GM23338 (cell line): ENCODE results near the gene NUP98. TPM values are rescaled to one million over a fixed set of nuclear protein-coding genes. Genes with fewer than 3 reads are reported as not detected.

Experiments used
- ATAC-seq: fragments of 200-7000 bp; cut with Tn5 transposase; 3 replicates; pipeline ENCODE4 v1.9.1; 2020
- DNase-seq: peaks from one replicate; pipeline ENCODE4 v3.0.0-alpha.2; 2015; ENCODE audit warnings: low spot score
- H2AFZ ChIP-seq: fragments of 200-600 bp; sonication (generic); 2 replicates; pipeline ENCODE4 v1.8.0; 2016; ENCODE audit warnings: antibody characterized with exemption, mild to moderate bottlenecking, moderate library complexity
- H3F3A ChIP-seq: fragments of 200-600 bp; sonication (generic); replicated peaks from 2 replicates; pipeline ENCODE4 v1.8.0; 2017; ENCODE audit warnings: antibody characterized with exemption, mixed run types, low read depth
- H3K27ac ChIP-seq: fragments of 200-600 bp; sonication (generic); 2 replicates; pipeline ENCODE4 v1.6.1; 2016; ENCODE audit warnings: low read depth
- H3K27me3 ChIP-seq: fragments of 200-600 bp; sonication (generic); 2 replicates; pipeline ENCODE4 v1.8.0; 2016; ENCODE audit warnings: mild to moderate bottlenecking, mixed run types, moderate library complexity; ENCODE audit not compliant: insufficient read depth
- H3K36me3 ChIP-seq: fragments of 200-600 bp; sonication (generic); 2 replicates; pipeline ENCODE4 v1.8.0; 2016; ENCODE audit warnings: mild to moderate bottlenecking; ENCODE audit not compliant: insufficient read depth
- H3K4me1 ChIP-seq: fragments of 200-600 bp; sonication (generic); 2 replicates; pipeline ENCODE4 v1.8.0; 2016; ENCODE audit warnings: mild to moderate bottlenecking, moderate library complexity; ENCODE audit not compliant: insufficient read depth
- H3K4me2 ChIP-seq: fragments of 200-600 bp; sonication (generic); 2 replicates; pipeline ENCODE4 v1.7.1; 2017; ENCODE audit warnings: mixed run types
- H3K4me3 ChIP-seq: fragments of 200-600 bp; sonication (generic); 2 replicates; pipeline ENCODE4 v1.6.1; 2016; ENCODE audit warnings: mixed run types
- H3K79me2 ChIP-seq: fragments of 200-600 bp; sonication (generic); replicated peaks from 2 replicates; pipeline ENCODE4 v1.8.0; 2017; ENCODE audit warnings: mild to moderate bottlenecking; ENCODE audit not compliant: insufficient read depth
- H3K9me2 ChIP-seq: fragments of 200-600 bp; sonication (generic); 2 replicates; pipeline ENCODE4 v1.8.0; 2017; ENCODE audit not compliant: insufficient read depth
- H4K20me1 ChIP-seq: fragments of 200-600 bp; sonication (generic); replicated peaks from 2 replicates; pipeline ENCODE4 v1.8.0; 2017; ENCODE audit warnings: mild to moderate bottlenecking; ENCODE audit not compliant: insufficient read depth
- H3K27ac Mint-ChIP-seq: 2 replicates; pipeline ENCODE4 v1.8.0; 2020; ENCODE audit warnings: inconsistent platforms, mild to moderate bottlenecking, moderate library complexity, mixed read lengths
- H3K27me3 Mint-ChIP-seq: 3 replicates; pipeline ENCODE4 v1.8.0; 2022; ENCODE audit warnings: low read depth, mild to moderate bottlenecking, moderate library complexity, mixed read lengths, inconsistent platforms; ENCODE audit not compliant: insufficient read depth, poor library complexity
- H3K36me3 Mint-ChIP-seq: 3 replicates; pipeline ENCODE4 v1.8.0; 2021; ENCODE audit warnings: low read depth, mild to moderate bottlenecking, inconsistent platforms, moderate library complexity, mixed read lengths
- H3K4me1 Mint-ChIP-seq: 3 replicates; pipeline ENCODE4 v1.8.0; 2020; ENCODE audit warnings: mild to moderate bottlenecking, inconsistent platforms, mixed read lengths
- H3K4me3 Mint-ChIP-seq: 3 replicates; pipeline ENCODE4 v1.8.0; 2021; ENCODE audit warnings: moderate library complexity, mild to moderate bottlenecking, inconsistent platforms, mixed read lengths
- H3K9me3 Mint-ChIP-seq: 3 replicates; pipeline ENCODE4 v1.8.0; 2020; ENCODE audit warnings: moderate library complexity, mild to moderate bottlenecking, inconsistent platforms, mixed read lengths
- CREB1 ChIP-seq: fragments of 250-450 bp; sonication (Bioruptor Pico); IDR thresholded peaks from 2 replicates; pipeline ENCODE4 v1.5.0; 2020; ENCODE audit warnings: low read depth, mild to moderate bottlenecking, moderate library complexity
- ETS1 ChIP-seq: IDR thresholded peaks from 2 replicates; pipeline ENCODE4 v1.6.1; 2016; ENCODE audit warnings: antibody characterized with exemption
- EZH2 ChIP-seq: fragments of 200-600 bp; sonication (generic); IDR thresholded peaks from one replicate; pipeline ENCODE4 v1.8.0; 2017; ENCODE audit warnings: antibody characterized with exemption, mild to moderate bottlenecking, low read depth; ENCODE audit not compliant: unreplicated experiment
- EZH2phosphoT487 ChIP-seq: fragments of 200-600 bp; sonication (generic); IDR thresholded peaks from one replicate; pipeline ENCODE4 v1.8.1; 2018; ENCODE audit warnings: antibody characterized with exemption; ENCODE audit not compliant: unreplicated experiment
- JUNB ChIP-seq: IDR thresholded peaks from one replicate; pipeline ENCODE4 v1.6.1; 2016; ENCODE audit warnings: antibody characterized with exemption; ENCODE audit not compliant: unreplicated experiment
- NANOG ChIP-seq: IDR thresholded peaks from 2 replicates; pipeline ENCODE4 v1.6.1; 2016; ENCODE audit warnings: antibody characterized with exemption, borderline replicate concordance
- POLR2AphosphoS5 ChIP-seq: IDR thresholded peaks from 2 replicates; pipeline ENCODE4 v1.6.1; 2016; ENCODE audit warnings: antibody characterized with exemption, low read depth
- REST ChIP-seq: IDR thresholded peaks from one replicate; pipeline ENCODE4 v1.6.1; 2018; ENCODE audit warnings: antibody characterized with exemption; ENCODE audit not compliant: unreplicated experiment
- STAT1 ChIP-seq: IDR thresholded peaks from one replicate; pipeline ENCODE4 v1.6.1; 2016; ENCODE audit warnings: antibody characterized with exemption; ENCODE audit not compliant: unreplicated experiment
- ZNF114 ChIP-seq: fragments of 250-450 bp; sonication (Bioruptor Pico); IDR thresholded peaks from 2 replicates; pipeline ENCODE4 v1.5.0; 2020; ENCODE audit warnings: mild to moderate bottlenecking, moderate library complexity
- ZNF331 ChIP-seq: fragments of 250-450 bp; sonication (Bioruptor Pico); IDR thresholded peaks from 2 replicates; pipeline ENCODE4 v1.5.0; 2020; ENCODE audit warnings: low read depth, mild to moderate bottlenecking, moderate library complexity
- polyA plus RNA-seq: library from polyadenylated mRNA; unstranded; fragments of >200 nt; fragmentation: Nextera tagmentation; extraction: Ambion mirVana; gene quantifications from 2 replicates; pipeline ENCODE4 v1.2.1, GENCODE V29; 2016
- total RNA-seq: library from RNA; depleted of rRNA; stranded (reverse); fragments of >200 nt; shearing (Covaris generic); gene quantifications from 2 replicates; pipeline ENCODE4 v1.2.3, GENCODE V29; 2014
- TF ChIP-seq, protein P1 (sequence below): fragments of 250-450 bp; sonication (Bioruptor Pico); IDR thresholded peaks from 2 replicates; pipeline ENCODE4 v1.5.0; 2020; ENCODE audit warnings: mild to moderate bottlenecking, moderate library complexity
- TF ChIP-seq, protein P2 (sequence below), 2 experiments: fragments of 200-600 bp in 1 of 2; sonication (generic) in 1 of 2; conservative IDR thresholded peaks; 2 replicates each; pipeline versions ENCODE4 v1.5.1 to v1.6.1; 2016 to 2017; ENCODE audit warnings: antibody characterized with exemption in 2 of 2, low read depth in 2 of 2, mild to moderate bottlenecking in 2 of 2, moderate library complexity in 1 of 2

The NUP98 gene
- total and polyA plus RNA-seq, 2 experiments from 2014 or later, result 23.9 to 174 TPM

DNA sequence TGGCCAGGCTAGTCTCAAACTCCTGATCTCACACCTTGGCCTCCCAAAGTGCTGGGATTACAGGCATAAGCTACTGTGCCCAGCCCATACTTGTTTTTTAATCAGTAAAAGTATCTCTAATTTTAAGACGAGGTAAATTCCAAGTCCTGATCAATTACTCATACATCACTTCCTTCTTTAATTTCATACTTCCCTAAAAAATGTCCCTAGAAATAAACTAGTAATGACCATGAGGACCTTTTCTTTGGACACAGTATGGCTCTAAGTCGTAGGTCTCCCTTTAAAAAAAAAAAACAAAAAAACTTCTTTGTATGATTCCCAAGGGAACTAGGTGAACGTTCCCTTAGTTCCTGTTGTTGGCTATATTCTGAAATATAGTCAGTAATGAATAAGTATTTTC is 29.8 kb downstream of the NUP98 start:
- Mint-ChIP-seq H3K4me3 (no peak overlapping the region), H3K27ac (no peak overlapping the region), H3K27me3 (no peaks in the 10 kb centered on the region), H3K4me1 (no peaks in the 10 kb centered on the region), H3K36me3 (peaks cover 93% of the 10 kb centered on the region), H3K9me3 (no peaks in the 10 kb centered on the region)
- Histone ChIP-seq H3F3A (0 out of 2 replicates have a peak, but pooled peaks cover 9% of the 10 kb centered on the region), H3K79me2 (peaks cover 3% of the 10 kb centered on the region; the same call in 1 of the 2 replicates), H3K4me3 (no peak overlapping the region), H3K36me3 (peaks cover 83% of the 10 kb centered on the region), H3K9me2 (no peaks in the 10 kb centered on the region), H3K27me3 (no peaks in the 10 kb centered on the region), H2AFZ (no peak overlapping the region), H3K27ac (no peak overlapping the region), H3K4me1 (no peaks in the 10 kb centered on the region), H3K4me2 (no peak overlapping the region), H4K20me1 (peaks cover 8% of the 10 kb centered on the region)
- no peak for ATAC-seq
- TF ChIP-seq EZH2 (no peak), ZNF331 (CRISPR knock-in tag) (no peak), POLR2AphosphoS5 (no peak), EZH2phosphoT487 (no peak), ETS1 (no peak), STAT1 (no peak), JUNB (no peak), CREB1 (CRISPR knock-in tag) (no peak), ZNF114 (no peak), NANOG (no peak), REST (no peak)
- TF ChIP-seq, protein P1, sequence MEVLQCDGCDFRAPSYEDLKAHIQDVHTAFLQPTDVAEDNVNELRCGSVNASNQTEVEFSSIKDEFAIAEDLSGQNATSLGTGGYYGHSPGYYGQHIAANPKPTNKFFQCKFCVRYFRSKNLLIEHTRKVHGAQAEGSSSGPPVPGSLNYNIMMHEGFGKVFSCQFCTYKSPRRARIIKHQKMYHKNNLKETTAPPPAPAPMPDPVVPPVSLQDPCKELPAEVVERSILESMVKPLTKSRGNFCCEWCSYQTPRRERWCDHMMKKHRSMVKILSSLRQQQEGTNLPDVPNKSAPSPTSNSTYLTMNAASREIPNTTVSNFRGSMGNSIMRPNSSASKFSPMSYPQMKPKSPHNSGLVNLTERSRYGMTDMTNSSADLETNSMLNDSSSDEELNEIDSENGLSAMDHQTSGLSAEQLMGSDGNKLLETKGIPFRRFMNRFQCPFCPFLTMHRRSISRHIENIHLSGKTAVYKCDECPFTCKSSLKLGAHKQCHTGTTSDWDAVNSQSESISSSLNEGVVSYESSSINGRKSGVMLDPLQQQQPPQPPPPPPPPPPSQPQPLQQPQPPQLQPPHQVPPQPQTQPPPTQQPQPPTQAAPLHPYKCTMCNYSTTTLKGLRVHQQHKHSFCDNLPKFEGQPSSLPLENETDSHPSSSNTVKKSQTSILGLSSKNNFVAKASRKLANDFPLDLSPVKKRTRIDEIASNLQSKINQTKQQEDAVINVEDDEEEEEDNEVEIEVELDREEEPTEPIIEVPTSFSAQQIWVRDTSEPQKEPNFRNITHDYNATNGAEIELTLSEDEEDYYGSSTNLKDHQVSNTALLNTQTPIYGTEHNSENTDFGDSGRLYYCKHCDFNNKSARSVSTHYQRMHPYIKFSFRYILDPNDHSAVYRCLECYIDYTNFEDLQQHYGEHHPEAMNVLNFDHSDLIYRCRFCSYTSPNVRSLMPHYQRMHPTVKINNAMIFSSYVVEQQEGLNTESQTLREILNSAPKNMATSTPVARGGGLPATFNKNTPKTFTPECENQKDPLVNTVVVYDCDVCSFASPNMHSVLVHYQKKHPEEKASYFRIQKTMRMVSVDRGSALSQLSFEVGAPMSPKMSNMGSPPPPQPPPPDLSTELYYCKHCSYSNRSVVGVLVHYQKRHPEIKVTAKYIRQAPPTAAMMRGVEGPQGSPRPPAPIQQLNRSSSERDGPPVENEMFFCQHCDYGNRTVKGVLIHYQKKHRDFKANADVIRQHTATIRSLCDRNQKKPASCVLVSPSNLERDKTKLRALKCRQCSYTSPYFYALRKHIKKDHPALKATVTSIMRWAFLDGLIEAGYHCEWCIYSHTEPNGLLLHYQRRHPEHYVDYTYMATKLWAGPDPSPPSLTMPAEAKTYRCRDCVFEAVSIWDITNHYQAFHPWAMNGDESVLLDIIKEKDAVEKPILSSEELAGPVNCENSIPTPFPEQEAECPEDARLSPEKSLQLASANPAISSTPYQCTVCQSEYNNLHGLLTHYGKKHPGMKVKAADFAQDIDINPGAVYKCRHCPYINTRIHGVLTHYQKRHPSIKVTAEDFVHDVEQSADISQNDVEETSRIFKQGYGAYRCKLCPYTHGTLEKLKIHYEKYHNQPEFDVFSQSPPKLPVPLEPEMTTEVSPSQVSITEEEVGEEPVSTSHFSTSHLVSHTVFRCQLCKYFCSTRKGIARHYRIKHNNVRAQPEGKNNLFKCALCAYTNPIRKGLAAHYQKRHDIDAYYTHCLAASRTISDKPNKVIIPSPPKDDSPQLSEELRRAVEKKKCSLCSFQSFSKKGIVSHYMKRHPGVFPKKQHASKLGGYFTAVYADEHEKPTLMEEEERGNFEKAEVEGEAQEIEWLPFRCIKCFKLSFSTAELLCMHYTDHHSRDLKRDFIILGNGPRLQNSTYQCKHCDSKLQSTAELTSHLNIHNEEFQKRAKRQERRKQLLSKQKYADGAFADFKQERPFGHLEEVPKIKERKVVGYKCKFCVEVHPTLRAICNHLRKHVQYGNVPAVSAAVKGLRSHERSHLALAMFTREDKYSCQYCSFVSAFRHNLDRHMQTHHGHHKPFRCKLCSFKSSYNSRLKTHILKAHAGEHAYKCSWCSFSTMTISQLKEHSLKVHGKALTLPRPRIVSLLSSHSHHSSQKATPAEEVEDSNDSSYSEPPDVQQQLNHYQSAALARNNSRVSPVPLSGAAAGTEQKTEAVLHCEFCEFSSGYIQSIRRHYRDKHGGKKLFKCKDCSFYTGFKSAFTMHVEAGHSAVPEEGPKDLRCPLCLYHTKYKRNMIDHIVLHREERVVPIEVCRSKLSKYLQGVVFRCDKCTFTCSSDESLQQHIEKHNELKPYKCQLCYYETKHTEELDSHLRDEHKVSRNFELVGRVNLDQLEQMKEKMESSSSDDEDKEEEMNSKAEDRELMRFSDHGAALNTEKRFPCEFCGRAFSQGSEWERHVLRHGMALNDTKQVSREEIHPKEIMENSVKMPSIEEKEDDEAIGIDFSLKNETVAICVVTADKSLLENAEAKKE (CRISPR knock-in tag), result no peak
- TF ChIP-seq, protein P2, sequence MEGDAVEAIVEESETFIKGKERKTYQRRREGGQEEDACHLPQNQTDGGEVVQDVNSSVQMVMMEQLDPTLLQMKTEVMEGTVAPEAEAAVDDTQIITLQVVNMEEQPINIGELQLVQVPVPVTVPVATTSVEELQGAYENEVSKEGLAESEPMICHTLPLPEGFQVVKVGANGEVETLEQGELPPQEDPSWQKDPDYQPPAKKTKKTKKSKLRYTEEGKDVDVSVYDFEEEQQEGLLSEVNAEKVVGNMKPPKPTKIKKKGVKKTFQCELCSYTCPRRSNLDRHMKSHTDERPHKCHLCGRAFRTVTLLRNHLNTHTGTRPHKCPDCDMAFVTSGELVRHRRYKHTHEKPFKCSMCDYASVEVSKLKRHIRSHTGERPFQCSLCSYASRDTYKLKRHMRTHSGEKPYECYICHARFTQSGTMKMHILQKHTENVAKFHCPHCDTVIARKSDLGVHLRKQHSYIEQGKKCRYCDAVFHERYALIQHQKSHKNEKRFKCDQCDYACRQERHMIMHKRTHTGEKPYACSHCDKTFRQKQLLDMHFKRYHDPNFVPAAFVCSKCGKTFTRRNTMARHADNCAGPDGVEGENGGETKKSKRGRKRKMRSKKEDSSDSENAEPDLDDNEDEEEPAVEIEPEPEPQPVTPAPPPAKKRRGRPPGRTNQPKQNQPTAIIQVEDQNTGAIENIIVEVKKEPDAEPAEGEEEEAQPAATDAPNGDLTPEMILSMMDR (conservative IDR thresholded peaks at IDR 0.05; ENCODE audit: low read depth in 2 of 2), result no peak
- no peak for DNase-seq
